GM15510 (cell line): ENCODE measurements around the gene ARSI.

Experiments
- POLR2A ChIP-seq: IDR thresholded peaks from 3 replicates; pipeline ENCODE4 v1.6.1; 2011; ENCODE audit warnings: borderline replicate concordance; ENCODE audit not compliant: insufficient read length; ENCODE audit errors: extremely low read depth

The ARSI gene

GRCh38 chr5:150256410-150257064 lies 46.2 kb downstream of the ARSI start:
- no peak for TF ChIP-seq POLR2A

DNA sequence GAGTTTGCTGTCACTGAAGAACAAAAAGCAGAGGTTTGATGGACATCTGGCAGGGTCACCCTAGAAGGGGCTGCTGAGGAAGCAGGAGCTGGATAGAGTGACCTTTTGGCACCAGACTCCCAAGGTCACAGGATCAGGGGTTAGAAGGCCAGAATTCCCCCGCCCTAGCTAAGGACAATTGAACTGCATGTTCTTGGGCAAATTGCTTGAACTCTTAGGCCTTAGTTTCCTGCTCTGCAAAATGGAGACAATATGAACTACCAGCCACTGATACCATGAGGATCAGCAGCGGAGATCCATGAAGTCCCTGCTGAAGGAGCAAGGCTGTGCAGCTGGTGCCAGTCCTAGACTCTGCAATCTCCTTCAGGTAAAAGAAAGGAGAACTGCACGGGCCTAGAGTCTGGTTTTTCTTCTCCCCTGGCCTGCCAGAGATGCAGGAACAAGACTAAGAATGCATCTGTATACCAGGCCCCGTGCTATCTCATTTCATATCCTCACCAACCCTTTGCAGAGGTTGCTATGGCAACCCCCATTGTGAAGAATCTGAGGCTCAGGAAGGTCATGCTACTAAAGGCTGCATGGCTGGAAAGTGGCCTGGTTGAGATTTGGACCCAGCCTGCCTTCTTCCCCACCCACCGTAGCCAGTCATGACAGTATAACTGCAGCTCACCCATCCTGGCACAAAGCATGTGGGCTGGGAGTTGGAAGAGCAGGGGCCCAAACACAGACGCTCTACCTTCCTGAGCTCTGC lies 46.9 kb downstream of the ARSI start:
- no peak for TF ChIP-seq POLR2A

GRCh38 chr5:150254774-150255173 lies 47.9 kb downstream of the ARSI start:
- TF ChIP-seq POLR2A = no peak

DNA sequence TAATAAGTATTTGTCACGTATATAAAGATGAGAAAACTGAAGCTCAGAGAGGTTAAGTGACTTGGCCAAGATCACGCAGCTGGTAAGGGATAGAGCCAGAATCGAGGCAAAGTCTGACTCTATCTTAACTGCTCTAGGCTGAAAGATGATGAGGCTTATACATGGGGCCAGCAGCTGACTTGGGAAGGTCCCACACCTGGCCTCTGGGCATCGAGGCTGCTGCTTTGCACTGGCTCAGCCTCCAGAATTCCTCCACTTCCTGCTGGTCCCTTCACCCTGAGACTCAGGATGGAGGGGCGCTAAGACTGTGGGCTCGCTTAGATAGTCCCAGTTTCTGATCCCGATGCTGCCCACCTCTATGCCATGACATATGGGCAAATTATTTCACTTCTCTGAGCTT lies 48.3 kb downstream of the ARSI start:
- no peak for TF ChIP-seq POLR2A

DNA sequence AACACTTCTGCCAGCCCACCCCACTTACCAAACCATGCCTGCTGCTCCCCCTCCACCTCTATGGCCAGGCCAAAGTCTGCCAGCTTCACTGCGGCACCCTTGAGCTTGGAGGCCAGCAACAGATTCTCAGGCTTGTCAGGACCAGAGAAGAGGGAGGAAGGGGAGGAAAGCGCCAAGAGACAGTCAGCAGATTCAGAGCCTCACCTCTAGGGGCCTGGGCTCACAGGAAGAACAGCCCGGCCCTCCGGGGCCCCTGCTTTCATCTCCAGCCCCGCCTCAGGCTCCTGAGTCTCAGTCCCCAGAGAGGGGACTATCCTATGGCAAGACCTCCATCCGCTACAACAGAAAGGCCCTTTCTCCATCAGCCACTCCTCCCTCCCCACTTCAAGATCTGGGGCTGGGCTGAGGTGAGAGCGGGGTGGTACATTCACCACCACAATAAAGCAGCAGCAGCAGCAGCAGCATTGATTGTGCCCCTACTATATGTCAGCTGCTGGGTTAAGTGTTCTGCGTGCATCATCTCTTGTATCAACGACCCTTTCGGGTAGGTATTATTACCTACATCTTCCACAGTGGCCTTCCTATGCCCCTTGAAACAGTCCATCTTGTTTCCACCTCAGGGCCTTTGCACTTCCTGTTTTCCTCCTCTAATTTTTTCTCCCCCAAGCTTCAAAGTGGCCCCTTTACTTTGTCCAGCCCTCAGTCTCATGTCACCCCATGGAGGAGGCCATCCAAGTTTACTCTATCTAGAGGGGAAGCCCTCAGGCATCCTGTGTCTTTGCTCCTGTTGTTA lies 49.1 kb downstream of the ARSI start:
- TF ChIP-seq POLR2A = no peak

- TF ChIP-seq POLR2A = no peak
Observed at GRCh38 chr5:150252489-150252888, 50.2 kb downstream of the ARSI start.

GRCh38 chr5:150251504-150251903 lies 51.2 kb downstream of the ARSI start:
- no peak for TF ChIP-seq POLR2A

- no peak for TF ChIP-seq POLR2A
Observed at GRCh38 chr5:150249744-150250143, 53.0 kb downstream of the ARSI start.

DNA sequence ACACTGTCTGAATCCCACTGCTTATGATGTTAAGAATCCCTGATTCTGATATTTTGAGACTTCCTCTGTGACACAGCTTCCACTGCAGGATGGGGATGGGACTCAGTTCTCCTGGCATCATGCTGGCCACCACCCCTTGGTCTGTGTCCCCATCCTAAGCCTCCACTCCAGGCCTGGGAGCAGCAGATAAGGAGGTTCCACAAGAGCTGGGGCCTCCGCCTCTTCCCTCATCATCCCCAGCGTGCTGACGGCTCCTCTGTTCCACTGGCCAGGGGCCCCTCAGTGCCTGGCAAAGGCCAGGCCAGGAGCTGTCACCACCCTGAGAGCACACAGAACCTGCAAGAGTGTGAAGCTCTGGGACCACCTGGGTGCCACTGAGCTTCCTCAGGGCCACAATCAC lies 53.8 kb downstream of the ARSI start:
- no peak for TF ChIP-seq POLR2A

DNA sequence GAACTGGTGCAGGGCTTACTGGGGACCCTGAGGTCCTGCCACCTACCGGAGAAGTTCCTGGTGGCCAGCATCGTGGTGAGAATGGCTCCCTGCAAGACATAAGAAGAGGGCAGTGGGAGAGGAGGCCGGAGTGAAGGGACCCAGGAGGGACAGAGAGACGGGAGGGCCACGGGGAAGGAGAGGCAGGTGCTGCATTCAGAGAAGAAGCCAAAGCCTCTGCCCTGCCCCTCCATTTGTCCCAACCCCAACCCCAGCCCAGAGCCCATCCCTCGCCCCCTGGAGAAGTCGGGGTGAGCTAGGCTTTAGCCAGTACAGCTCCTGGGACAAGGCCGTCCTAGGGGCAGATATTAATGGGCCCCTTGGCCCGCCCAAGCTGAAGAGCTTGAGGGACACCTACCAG lies 55.0 kb downstream of the ARSI start:
- no peak for TF ChIP-seq POLR2A

DNA sequence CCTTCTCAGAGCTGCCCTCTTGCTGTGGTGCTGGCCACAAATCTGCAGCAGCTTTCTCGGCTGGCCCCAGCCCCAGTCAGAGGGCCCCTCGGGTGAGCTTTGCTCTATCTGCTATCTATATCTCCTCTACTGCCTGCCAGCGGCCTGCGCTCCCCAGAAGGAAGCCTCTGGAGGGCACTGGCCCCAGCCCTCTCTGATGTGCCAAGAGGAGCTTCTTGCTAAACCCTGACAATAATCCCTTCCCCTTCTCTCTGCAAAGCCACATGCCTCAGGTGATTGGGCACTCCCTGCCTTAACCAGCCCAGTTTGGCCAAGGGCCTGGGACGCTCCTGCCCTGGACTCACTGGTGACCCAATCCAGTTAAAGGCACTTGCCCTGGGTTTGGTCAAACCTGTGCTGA lies 55.9 kb downstream of the ARSI start:
- TF ChIP-seq POLR2A = no peak

DNA sequence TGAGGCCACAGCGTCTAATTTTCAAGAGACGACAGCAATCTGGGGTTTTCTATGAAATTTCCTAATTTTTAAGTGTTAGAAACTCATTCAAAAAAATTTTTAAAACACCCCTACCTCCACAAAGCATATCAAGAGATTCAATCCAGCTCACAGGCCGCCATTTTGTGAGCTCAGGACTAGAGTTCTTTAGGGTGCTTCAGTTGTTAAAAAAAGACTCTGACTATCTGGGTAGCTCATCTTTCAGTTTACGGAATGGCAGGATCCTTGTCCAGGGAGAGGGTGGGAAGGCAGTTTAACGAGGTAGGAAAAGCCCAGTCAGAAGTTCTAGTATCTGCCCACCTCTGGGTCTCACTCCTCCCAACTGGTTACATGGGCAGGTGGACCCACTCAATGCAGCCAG lies 56.3 kb downstream of the ARSI start:
- TF ChIP-seq POLR2A = no peak
